ENCODE measurements around the gene DMGDH. TPM values are rescaled to one million over a fixed set of nuclear protein-coding genes. Genes with fewer than 3 reads are reported as not detected.
"Not testable (repeated sequence)": the region's sequence is repeated elsewhere in the genome, so short reads cannot be mapped to it uniquely, and the experiment has no call there.

The DMGDH gene
- total RNA-seq, 1 donor from 2014 or later: 3.9 TPM

GRCh38 chr5:79011869-79012268 lies 57.6 kb downstream of the DMGDH start:
- no peak for DNase-seq (ENCODE audit: low spot score)

- no peak for DNase-seq (ENCODE audit: low spot score)
Measured at GRCh38 chr5:79011219-79011836, 58.1 kb downstream of the DMGDH start.

GRCh38 chr5:79008362-79008761 lies 61.1 kb downstream of the DMGDH start:
- DNase-seq (ENCODE audit: low spot score): no peak

- DNase-seq (ENCODE audit: low spot score): no peak
Measured at GRCh38 chr5:79007872-79008271, 61.6 kb downstream of the DMGDH start.

- no peak for DNase-seq (ENCODE audit: low spot score)
Measured at GRCh38 chr5:79005936-79006631, 63.4 kb downstream of the DMGDH start.

- DNase-seq (ENCODE audit: low spot score): no peak
Measured at GRCh38 chr5:79005151-79005550, 64.3 kb downstream of the DMGDH start.

GRCh38 chr5:79002374-79002773 lies 67.1 kb downstream of the DMGDH start:
- DNase-seq (ENCODE audit: low spot score): no peak

- peak; percentile 64 for DNase-seq (ENCODE audit: low spot score)
Measured at GRCh38 chr5:79001471-79001870, 68.0 kb downstream of the DMGDH start.

- DNase-seq (ENCODE audit: low spot score): no peak
Measured at GRCh38 chr5:78997090-78997489, 72.4 kb downstream of the DMGDH start.

- DNase-seq (ENCODE audit: low spot score): no peak
Measured at GRCh38 chr5:78995521-78996007, 73.9 kb downstream of the DMGDH start.

GRCh38 chr5:78993165-78993564 lies 76.3 kb downstream of the DMGDH start:
- no peak for DNase-seq (ENCODE audit: low spot score)

GRCh38 chr5:78992146-78992545 lies 77.3 kb downstream of the DMGDH start:
- no peak for DNase-seq (ENCODE audit: low spot score)

GRCh38 chr5:78989080-78989479 lies 80.4 kb downstream of the DMGDH start:
- DNase-seq (ENCODE audit: low spot score): no peak

GRCh38 chr5:78985725-78986223 lies 83.7 kb downstream of the DMGDH start:
- peak; percentile 35 for DNase-seq (ENCODE audit: low spot score)

- DNase-seq (ENCODE audit: low spot score): peak; percentile 72
Measured at GRCh38 chr5:78985116-78985724, 84.3 kb downstream of the DMGDH start, which contains the start of gene ARSB. Gene ARSB (minus strand): TSS chr5:78985310. CDS start chr5:78985248, 62 bp downstream.

- peak; percentile 91 for DNase-seq (ENCODE audit: low spot score)
Measured at GRCh38 chr5:78984439-78985115, 84.9 kb downstream of the DMGDH start.

GRCh38 chr5:78983601-78984438 lies 85.7 kb downstream of the DMGDH start:
- DNase-seq (ENCODE audit: low spot score): no peak

GRCh38 chr5:78983194-78983593 lies 86.3 kb downstream of the DMGDH start:
- not testable (repeated sequence) for DNase-seq (ENCODE audit: low spot score)

- no peak for DNase-seq (ENCODE audit: low spot score)
Measured at GRCh38 chr5:78979909-78980308, 89.6 kb downstream of the DMGDH start.

GRCh38 chr5:78979117-78979742 lies 90.2 kb downstream of the DMGDH start:
- DNase-seq (ENCODE audit: low spot score): no peak

- no peak for DNase-seq (ENCODE audit: low spot score)
Measured at GRCh38 chr5:78975035-78975434, 94.4 kb downstream of the DMGDH start.
